ENCODE measurements around the gene IGF1R.

- TF ChIP-seq EZH2 (IDR thresholded peaks at IDR 0.05) = no peak
- no peak for TF ChIP-seq CTCF (IDR thresholded peaks at IDR 0.05 in 2 of 3, conservative IDR thresholded peaks at IDR 0.05 in 1 of 3; ENCODE audit: borderline replicate concordance in 1 of 3, insufficient read depth in 1 of 3, low read depth in 2 of 3, low read length in 2 of 3)
- TF ChIP-seq POLR2A (IDR thresholded peaks at IDR 0.05; ENCODE audit: borderline replicate concordance, extremely low read depth, insufficient read depth, insufficient read length) = no peak
- TF ChIP-seq POLR2AphosphoS5 (IDR thresholded peaks at IDR 0.05; ENCODE audit: low read depth, low read length) = no peak
- TF ChIP-seq SP1 (IDR thresholded peaks at IDR 0.05; ENCODE audit: low read depth) = no peak
- no peak for TF ChIP-seq FOSL1 (IDR thresholded peaks at IDR 0.05; ENCODE audit: low read depth)
- TF ChIP-seq REST (IDR thresholded peaks at IDR 0.05; ENCODE audit: low read depth) = no peak
- no peak for TF ChIP-seq ATF3 (IDR thresholded peaks at IDR 0.05)
- no peak for TF ChIP-seq JUND (IDR thresholded peaks at IDR 0.05)
- no peak for TF ChIP-seq RAD21 (IDR thresholded peaks at IDR 0.05; ENCODE audit: low read depth)
These were observed 58.0 kb downstream of the IGF1R start for GRCh38 chr15:98706387-98706786.
